Coronary artery (tissue), 2 donors: ENCODE measurements around the gene STIMATE.

ENCODE experiments used
- DNase-seq: peaks from one replicate; pipeline ENCODE4 v3.0.0-alpha.2; 2017; ENCODE audit warnings: low spot score
- H3K27ac ChIP-seq, 2 donors: fragments of 200-600 bp; sonication (generic); one replicate each; pipeline ENCODE4 v1.5.1; 2016 to 2019
- H3K4me3 ChIP-seq: fragments of 200-600 bp; sonication (generic); 2 replicates; pipeline ENCODE4 v1.5.1; 2016; ENCODE audit warnings: mild to moderate bottlenecking, moderate library complexity
- TF ChIP-seq, protein P1 (sequence below): fragments of 200-600 bp; sonication (generic); IDR thresholded peaks from one replicate; pipeline ENCODE4 v1.5.1; 2019; ENCODE audit warnings: antibody characterized with exemption

Gene STIMATE

DNA sequence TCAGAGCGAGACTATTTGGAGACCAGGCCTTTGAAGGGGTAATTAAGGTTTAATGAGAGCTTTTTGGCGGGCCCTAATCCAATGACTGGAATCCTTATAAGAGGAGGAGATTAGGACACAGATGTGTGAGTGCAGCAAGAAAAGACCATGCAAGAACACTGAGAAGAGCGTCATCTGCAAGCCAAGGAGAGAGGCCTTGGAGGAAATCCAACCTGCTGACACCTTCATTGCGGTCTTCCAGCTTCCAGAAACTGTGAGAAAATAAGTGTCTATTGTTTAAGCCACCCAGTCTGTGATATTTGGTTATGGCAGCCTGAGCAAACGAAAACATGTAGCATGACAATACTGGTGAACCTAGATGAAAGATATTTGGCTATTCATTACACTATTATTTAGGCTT lies 39.5 kb downstream of the STIMATE start:
- no peak overlapping the region for H3K4me3 ChIP-seq
- H3K27ac ChIP-seq = no peak overlapping the region
- TF ChIP-seq, protein P1, sequence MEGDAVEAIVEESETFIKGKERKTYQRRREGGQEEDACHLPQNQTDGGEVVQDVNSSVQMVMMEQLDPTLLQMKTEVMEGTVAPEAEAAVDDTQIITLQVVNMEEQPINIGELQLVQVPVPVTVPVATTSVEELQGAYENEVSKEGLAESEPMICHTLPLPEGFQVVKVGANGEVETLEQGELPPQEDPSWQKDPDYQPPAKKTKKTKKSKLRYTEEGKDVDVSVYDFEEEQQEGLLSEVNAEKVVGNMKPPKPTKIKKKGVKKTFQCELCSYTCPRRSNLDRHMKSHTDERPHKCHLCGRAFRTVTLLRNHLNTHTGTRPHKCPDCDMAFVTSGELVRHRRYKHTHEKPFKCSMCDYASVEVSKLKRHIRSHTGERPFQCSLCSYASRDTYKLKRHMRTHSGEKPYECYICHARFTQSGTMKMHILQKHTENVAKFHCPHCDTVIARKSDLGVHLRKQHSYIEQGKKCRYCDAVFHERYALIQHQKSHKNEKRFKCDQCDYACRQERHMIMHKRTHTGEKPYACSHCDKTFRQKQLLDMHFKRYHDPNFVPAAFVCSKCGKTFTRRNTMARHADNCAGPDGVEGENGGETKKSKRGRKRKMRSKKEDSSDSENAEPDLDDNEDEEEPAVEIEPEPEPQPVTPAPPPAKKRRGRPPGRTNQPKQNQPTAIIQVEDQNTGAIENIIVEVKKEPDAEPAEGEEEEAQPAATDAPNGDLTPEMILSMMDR = no peak
- DNase-seq = no peak

DNA sequence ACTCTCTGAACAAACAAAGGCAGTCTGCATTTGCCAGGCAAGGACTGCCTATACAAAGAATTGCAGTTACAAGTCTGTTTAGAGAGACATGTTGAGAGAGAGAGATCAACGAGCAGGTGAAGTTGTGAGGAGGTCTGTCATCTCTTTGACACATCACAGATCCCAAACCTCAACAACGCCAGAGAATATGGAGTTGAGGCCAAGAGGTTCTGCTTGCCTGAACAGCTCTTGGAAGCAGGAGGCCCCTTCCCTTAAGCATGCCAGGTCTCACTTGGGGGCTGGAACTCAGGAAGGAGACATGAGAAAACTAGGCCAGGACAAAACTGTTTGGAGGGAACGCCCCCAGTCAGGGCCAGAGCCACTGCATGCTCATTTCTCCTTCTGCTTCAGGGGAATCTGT lies 40.2 kb downstream of the STIMATE start:
- TF ChIP-seq, protein P1 = no peak
- no peak for DNase-seq
- H3K4me3 ChIP-seq = no peak overlapping the region
- no peak overlapping the region for H3K27ac ChIP-seq

DNA sequence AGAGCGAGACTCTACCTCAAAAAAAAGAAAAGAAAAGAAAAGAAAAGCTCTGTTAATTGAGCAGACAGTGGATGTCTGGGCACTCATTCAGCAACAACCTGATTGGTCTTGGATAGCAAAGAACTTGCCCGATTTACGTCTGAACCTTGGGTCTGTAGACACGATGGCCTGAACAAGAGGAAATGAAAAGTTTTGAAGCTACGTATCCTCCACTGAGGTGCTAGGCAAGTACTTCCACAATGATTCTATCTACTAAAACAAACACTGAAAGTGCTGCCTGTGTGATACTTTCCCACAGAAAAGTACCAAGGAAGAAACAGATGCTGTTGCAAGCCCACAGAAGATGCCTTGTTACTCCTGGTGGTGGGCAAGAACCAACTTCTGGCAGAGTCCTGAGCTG lies 40.7 kb downstream of the STIMATE start:
- DNase-seq = no peak
- Histone ChIP-seq H3K4me3 (no peak overlapping the region), H3K27ac (no peak overlapping the region)
- TF ChIP-seq, protein P1 = no peak

DNA sequence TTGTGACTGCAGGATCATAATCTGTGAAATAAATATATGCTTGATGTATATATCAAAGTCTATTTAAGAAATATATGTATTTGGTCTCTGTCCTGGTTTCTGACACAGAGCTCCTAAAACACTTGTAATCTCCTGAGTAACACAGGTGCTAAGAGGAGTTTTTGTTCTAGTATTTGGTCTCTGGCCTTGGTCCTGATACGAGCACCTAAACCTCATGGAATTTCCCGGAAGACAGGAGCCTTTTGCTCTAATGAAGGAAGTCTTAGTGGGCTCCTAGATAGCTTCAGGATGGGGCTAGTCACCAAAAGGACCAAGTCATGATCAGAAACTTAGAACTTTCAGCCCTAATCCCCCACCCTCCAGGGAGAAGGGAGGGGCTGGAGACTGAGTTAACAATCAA lies 43.3 kb downstream of the STIMATE start:
- no peak overlapping the region for H3K27ac ChIP-seq
- DNase-seq = no peak
- no peak overlapping the region for H3K4me3 ChIP-seq
- TF ChIP-seq, protein P1 = no peak

DNA sequence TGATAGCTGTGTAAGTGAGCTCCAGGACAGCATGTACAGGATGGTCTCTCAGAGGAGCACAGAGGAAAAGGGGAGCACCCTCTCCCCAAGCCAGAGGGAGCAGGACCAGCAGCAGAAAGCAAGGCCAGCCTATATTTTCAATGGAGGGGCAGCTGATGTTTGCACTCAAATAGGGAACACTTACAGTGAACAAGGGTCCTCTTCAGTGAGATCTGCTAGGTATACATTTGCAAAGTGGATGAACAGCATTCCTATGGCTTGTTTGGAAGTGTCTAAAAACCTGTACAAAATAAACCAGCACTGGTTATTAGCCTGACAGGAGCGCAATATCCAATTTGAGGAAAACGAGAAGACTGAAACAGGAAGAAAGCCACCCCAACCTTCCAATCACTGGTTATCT lies 44.9 kb downstream of the STIMATE start:
- Histone ChIP-seq H3K27ac (no peak overlapping the region), H3K4me3 (no peak overlapping the region)
- TF ChIP-seq, protein P1 = no peak
- no peak for DNase-seq

DNA sequence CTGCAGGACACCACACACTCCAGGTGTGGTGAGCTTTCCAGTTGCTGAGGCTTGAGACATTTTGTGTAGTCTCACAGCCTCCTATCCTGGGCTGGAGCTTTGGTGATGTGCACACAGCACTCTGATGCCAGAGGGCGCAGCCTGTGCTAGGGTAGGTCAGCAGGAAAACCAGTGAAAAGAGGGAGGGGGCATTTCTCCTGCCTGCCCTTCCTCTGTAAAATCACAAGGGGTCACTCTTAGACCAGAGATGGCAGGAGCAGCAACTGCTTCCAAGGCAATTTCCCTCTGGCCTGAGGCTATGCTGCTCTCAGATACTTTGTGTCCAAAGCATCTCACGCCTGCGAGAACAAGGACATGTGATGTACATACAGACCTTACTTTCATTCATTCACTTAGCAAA lies 46.0 kb downstream of the STIMATE start:
- TF ChIP-seq, protein P1 = no peak
- no peak for DNase-seq
- Histone ChIP-seq H3K27ac (no peak overlapping the region), H3K4me3 (no peak overlapping the region)

DNA sequence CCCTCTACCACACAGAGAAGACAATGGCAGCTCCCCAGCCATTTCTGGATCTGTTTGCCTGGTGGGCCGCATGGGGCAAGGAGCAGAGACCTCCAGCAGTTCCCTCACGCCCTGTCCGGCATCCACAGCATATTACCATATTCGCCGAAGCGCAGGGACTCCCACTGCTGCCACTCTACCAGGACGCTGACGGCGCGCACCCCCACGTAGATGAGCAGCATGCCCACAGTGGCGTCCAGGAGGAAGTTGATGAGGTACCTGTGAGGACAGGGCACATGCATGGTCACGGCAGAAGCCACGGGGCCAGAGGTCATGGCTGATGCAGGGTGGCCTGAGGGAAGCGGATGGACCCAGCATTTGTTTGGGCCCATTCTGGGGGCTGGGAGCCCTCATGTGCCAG lies 47.7 kb downstream of the STIMATE start:
- Histone ChIP-seq H3K4me3 (no peak overlapping the region), H3K27ac (peak overlapping the region in 1 of 2 donors; percentile 73)
- DNase-seq = no peak
- TF ChIP-seq, protein P1 = no peak
